ENCODE measurements around the gene PPCDC. TPM values are rescaled to one million over a fixed set of nuclear protein-coding genes. Genes with fewer than 3 reads are reported as not detected.

Gene PPCDC
- total and polyA plus RNA-seq, 2 donors, result 12.8 to 13.6 TPM

GRCh38 chr15:74995779-74996765, 27.3 kb upstream of the PPCDC start:
- H3K4me3 ChIP-seq (ENCODE audit: low read depth, low read length), result peak overlapping the region; percentile 82
- WGBS, result 7% methylated on average over 42 of the region's 42 CpGs
- peaks cover 5% of the 10 kb centered on the region for H3K4me1 ChIP-seq (ENCODE audit: insufficient read depth)
- DNase-seq (ENCODE audit: extremely low spot score), result no peak
- no peak overlapping the region for H3K27ac ChIP-seq (ENCODE audit: low read depth)
- no peaks in the 10 kb centered on the region for H3K36me3 ChIP-seq (ENCODE audit: insufficient read depth)

- 72% methylated on average over 4 of the region's 4 CpGs for WGBS
- Histone ChIP-seq H3K4me1 (ENCODE audit: insufficient read depth) (peaks cover 5% of the 10 kb centered on the region), H3K27ac (ENCODE audit: low read depth) (no peak overlapping the region), H3K4me3 (ENCODE audit: low read depth, low read length) (no peak overlapping the region), H3K36me3 (ENCODE audit: insufficient read depth) (no peaks in the 10 kb centered on the region)
- DNase-seq (ENCODE audit: extremely low spot score), result no peak
Observed at GRCh38 chr15:74997141-74997540, 26.2 kb upstream of the PPCDC start.

- no peak overlapping the region for H3K4me3 ChIP-seq (ENCODE audit: low read depth, low read length)
- H3K4me1 ChIP-seq (ENCODE audit: insufficient read depth), result peaks cover 5% of the 10 kb centered on the region
- no peak for DNase-seq (ENCODE audit: extremely low spot score)
- 86% methylated on average over 2 of the region's 2 CpGs for WGBS
- H3K27ac ChIP-seq (ENCODE audit: low read depth), result no peak overlapping the region
- H3K36me3 ChIP-seq (ENCODE audit: insufficient read depth), result no peaks in the 10 kb centered on the region
Observed at GRCh38 chr15:74997543-74997942, 25.8 kb upstream of the PPCDC start.

GRCh38 chr15:75001310-75001709, 22.1 kb upstream of the PPCDC start:
- Histone ChIP-seq H3K4me1 (ENCODE audit: insufficient read depth) (no peaks in the 10 kb centered on the region), H3K4me3 (ENCODE audit: low read depth, low read length) (no peak overlapping the region), H3K27ac (ENCODE audit: low read depth) (no peak overlapping the region), H3K36me3 (ENCODE audit: insufficient read depth) (no peaks in the 10 kb centered on the region)
- DNase-seq (ENCODE audit: extremely low spot score), result no peak
- whole genome bisulfite sequencing, result 85% methylated on average over 6 of the region's 6 CpGs

- no peak overlapping the region for H3K27ac ChIP-seq (ENCODE audit: low read depth)
- no peaks in the 10 kb centered on the region for H3K4me1 ChIP-seq (ENCODE audit: insufficient read depth)
- H3K4me3 ChIP-seq (ENCODE audit: low read depth, low read length), result no peak overlapping the region
- H3K36me3 ChIP-seq (ENCODE audit: insufficient read depth), result no peaks in the 10 kb centered on the region
- DNase-seq (ENCODE audit: extremely low spot score), result no peak
- WGBS, result 67% methylated on average over 7 of the region's 7 CpGs
Observed at GRCh38 chr15:75002398-75002797, 21.0 kb upstream of the PPCDC start.

- no peaks in the 10 kb centered on the region for H3K36me3 ChIP-seq (ENCODE audit: insufficient read depth)
- WGBS, result 87% methylated on average over 13 of the region's 13 CpGs
- H3K4me1 ChIP-seq (ENCODE audit: insufficient read depth), result no peaks in the 10 kb centered on the region
- no peak for DNase-seq (ENCODE audit: extremely low spot score)
- no peak overlapping the region for H3K4me3 ChIP-seq (ENCODE audit: low read depth, low read length)
- no peak overlapping the region for H3K27ac ChIP-seq (ENCODE audit: low read depth)
Observed at GRCh38 chr15:75007216-75007615, 16.2 kb upstream of the PPCDC start.

- no peak for DNase-seq (ENCODE audit: extremely low spot score)
- H3K4me3 ChIP-seq (ENCODE audit: low read depth, low read length), result no peak overlapping the region
- H3K4me1 ChIP-seq (ENCODE audit: insufficient read depth), result no peaks in the 10 kb centered on the region
- H3K27ac ChIP-seq (ENCODE audit: low read depth), result no peak overlapping the region
- no peaks in the 10 kb centered on the region for H3K36me3 ChIP-seq (ENCODE audit: insufficient read depth)
- 84% methylated on average over 5 of the region's 5 CpGs for WGBS
Observed at GRCh38 chr15:75008221-75008625, 15.2 kb upstream of the PPCDC start.

- WGBS, result 81% methylated on average over 6 of the region's 6 CpGs
- H3K36me3 ChIP-seq (ENCODE audit: insufficient read depth), result no peaks in the 10 kb centered on the region
- no peak overlapping the region for H3K4me3 ChIP-seq (ENCODE audit: low read depth, low read length)
- no peak overlapping the region for H3K27ac ChIP-seq (ENCODE audit: low read depth)
- DNase-seq (ENCODE audit: extremely low spot score), result no peak
- no peaks in the 10 kb centered on the region for H3K4me1 ChIP-seq (ENCODE audit: insufficient read depth)
Observed at GRCh38 chr15:75008629-75009326, 14.6 kb upstream of the PPCDC start.

GRCh38 chr15:75016431-75016830, 7.0 kb upstream of the PPCDC start:
- WGBS, result 94% methylated on average over 15 of the region's 15 CpGs
- no peak overlapping the region for H3K27ac ChIP-seq (ENCODE audit: low read depth)
- DNase-seq (ENCODE audit: extremely low spot score), result no peak
- no peaks in the 10 kb centered on the region for H3K4me1 ChIP-seq (ENCODE audit: insufficient read depth)
- H3K36me3 ChIP-seq (ENCODE audit: insufficient read depth), result no peaks in the 10 kb centered on the region
- H3K4me3 ChIP-seq (ENCODE audit: low read depth, low read length), result no peak overlapping the region

GRCh38 chr15:75019916-75020315, 3.5 kb upstream of the PPCDC start:
- H3K4me3 ChIP-seq (ENCODE audit: low read depth, low read length), result no peak overlapping the region
- H3K27ac ChIP-seq (ENCODE audit: low read depth), result no peak overlapping the region
- DNase-seq (ENCODE audit: extremely low spot score), result no peak
- no peaks in the 10 kb centered on the region for H3K36me3 ChIP-seq (ENCODE audit: insufficient read depth)
- no peaks in the 10 kb centered on the region for H3K4me1 ChIP-seq (ENCODE audit: insufficient read depth)
- 81% methylated on average over 3 of the region's 3 CpGs for WGBS

- Histone ChIP-seq H3K36me3 (ENCODE audit: insufficient read depth) (no peaks in the 10 kb centered on the region), H3K27ac (ENCODE audit: low read depth) (no peak overlapping the region), H3K4me3 (ENCODE audit: low read depth, low read length) (no peak overlapping the region), H3K4me1 (ENCODE audit: insufficient read depth) (no peaks in the 10 kb centered on the region)
- WGBS, result 87% methylated on average over 8 of the region's 8 CpGs
- DNase-seq (ENCODE audit: extremely low spot score), result no peak
Observed at GRCh38 chr15:75021341-75021740, 2.0 kb upstream of the PPCDC start.

GRCh38 chr15:75022783-75023180, 608 bp upstream of the PPCDC start:
- Histone ChIP-seq H3K4me1 (ENCODE audit: insufficient read depth) (no peaks in the 10 kb centered on the region), H3K36me3 (ENCODE audit: insufficient read depth) (no peaks in the 10 kb centered on the region), H3K4me3 (ENCODE audit: low read depth, low read length) (no peak overlapping the region), H3K27ac (ENCODE audit: low read depth) (no peak overlapping the region)
- no peak for DNase-seq (ENCODE audit: extremely low spot score)
- WGBS, result 94% methylated on average over 2 of the region's 2 CpGs

- Histone ChIP-seq H3K36me3 (ENCODE audit: insufficient read depth) (no peaks in the 10 kb centered on the region), H3K27ac (ENCODE audit: low read depth) (peak overlapping the region; percentile 80), H3K4me3 (ENCODE audit: low read depth, low read length) (peak overlapping the region; percentile 87), H3K4me1 (ENCODE audit: insufficient read depth) (no peaks in the 10 kb centered on the region)
- no peak for DNase-seq (ENCODE audit: extremely low spot score)
- 13% methylated on average over 12 of the region's 12 CpGs for WGBS
Observed at GRCh38 chr15:75023872-75024636, 664 bp downstream of the PPCDC start.

Data from urinary bladder (tissue), 4 donors.